Keratinocyte (primary cell): ENCODE measurements around the gene TMEM135. TPM values are rescaled to one million over a fixed set of nuclear protein-coding genes. Genes with fewer than 3 reads are reported as not detected.

Experiments used
- DNase-seq: peaks from one replicate; pipeline ENCODE4 v3.0.0-alpha.2; 2011; ENCODE audit warnings: low read depth, missing footprints, low spot score
- FAIRE-seq: peaks from 2 replicates; lab custom pipeline; 2011; peaks lifted over from hg19 to GRCh38; lab: Jason Lieb, UNC
- H2AFZ ChIP-seq: 2 replicates; pipeline ENCODE4 v1.6.0; 2012; ENCODE audit warnings: low read length, control low read depth, inconsistent platforms; ENCODE audit not compliant: control insufficient read depth
- H3K27ac ChIP-seq: 2 replicates; pipeline ENCODE4 v1.5.1; 2011; ENCODE audit warnings: low read length; ENCODE audit not compliant: control insufficient read depth, insufficient read depth
- H3K27me3 ChIP-seq: 3 replicates; pipeline ENCODE4 v1.6.0; 2011; ENCODE audit warnings: low read length; ENCODE audit not compliant: control insufficient read depth, insufficient read depth; ENCODE audit errors: extremely low read depth
- H3K36me3 ChIP-seq, 2 experiments: 2 replicates in 1 of 2; 3 replicates in 1 of 2; pipeline ENCODE4 v1.5.1; 2011; ENCODE audit warnings: low read length in 2 of 2, mild to moderate bottlenecking in 1 of 2; ENCODE audit not compliant: control insufficient read depth in 2 of 2, insufficient read depth in 2 of 2; ENCODE audit errors: extremely low read depth in 1 of 2
- H3K4me1 ChIP-seq: 3 replicates; pipeline ENCODE4 v1.5.1; 2011; ENCODE audit warnings: low read length; ENCODE audit not compliant: control insufficient read depth, insufficient read depth; ENCODE audit errors: extremely low read depth
- H3K4me2 ChIP-seq: 3 replicates; pipeline ENCODE4 v1.6.0; 2011; ENCODE audit warnings: low read depth, low read length; ENCODE audit not compliant: control insufficient read depth, insufficient read depth; ENCODE audit errors: extremely low read depth
- H3K4me3 ChIP-seq, 3 experiments: fragments of 200-600 bp in 1 of 3; sonication (generic) in 1 of 3; 2 replicates in 2 of 3; 3 replicates in 1 of 3; pipeline ENCODE4 v1.5.1; 2011 to 2016; ENCODE audit warnings: low read length in 3 of 3, mild to moderate bottlenecking in 3 of 3, control low read depth in 2 of 3, inconsistent platforms in 1 of 3, low read depth in 1 of 3, mixed read lengths in 1 of 3, mixed run types in 1 of 3, moderate library complexity in 1 of 3; ENCODE audit not compliant: control insufficient read depth in 2 of 3, insufficient read depth in 2 of 3; ENCODE audit errors: extremely low read depth in 1 of 3
- H3K79me2 ChIP-seq: 2 replicates; pipeline ENCODE4 v1.6.0; 2012; ENCODE audit warnings: low read length; ENCODE audit not compliant: control insufficient read depth, insufficient read depth
- H3K9ac ChIP-seq: 3 replicates; pipeline ENCODE4 v1.6.0; 2011; ENCODE audit warnings: low read length; ENCODE audit not compliant: control insufficient read depth, insufficient read depth; ENCODE audit errors: extremely low read depth
- H3K9me1 ChIP-seq: 3 replicates; pipeline ENCODE4 v1.6.0; 2011; ENCODE audit warnings: low read length; ENCODE audit not compliant: control insufficient read depth, insufficient read depth; ENCODE audit errors: extremely low read depth
- H3K9me3 ChIP-seq: 2 replicates; pipeline ENCODE4 v1.5.1; 2012; ENCODE audit warnings: low read depth, low read length; ENCODE audit not compliant: control insufficient read depth
- H4K20me1 ChIP-seq: 3 replicates; pipeline ENCODE4 v1.6.0; 2011; ENCODE audit warnings: low read length; ENCODE audit not compliant: control insufficient read depth, insufficient read depth; ENCODE audit errors: extremely low read depth
- EZH2 ChIP-seq: IDR thresholded peaks from one replicate; pipeline ENCODE4 v1.6.1; 2012; ENCODE audit warnings: inconsistent platforms, mild to moderate bottlenecking, low read length, moderate library complexity
- dilution Hi-C: fragments of 300-500 bp; cut with MboI; formaldehyde crosslinking; loops from one replicate; pipeline ENCODE4 v1.7.0; 2020; ENCODE audit warnings: low sequenced_read_pairs; ENCODE audit not compliant: extremely low pct_ligation_motif_present
- polyA plus RNA-seq, 5 experiments: library from polyadenylated mRNA; depleted of rRNA in 3 of 5; stranded (reverse) in 3 of 5; stranded (forward) in 1 of 5; unstranded in 1 of 5; fragments of >200 nt; gene quantifications; 1 replicate in 1 of 5; 2 replicates in 3 of 5; 3 replicates in 1 of 5; pipeline versions ENCODE4 v1.2.1 to v1.2.3, GENCODE V29; 2011 to 2012; ENCODE audit warnings: missing spikeins in 2 of 5, low read depth in 1 of 5, low replicate concordance in 1 of 5
- TF ChIP-seq, protein P1 (sequence below), 3 experiments: IDR thresholded peaks in 1 of 3; conservative IDR thresholded peaks in 1 of 3; optimal IDR thresholded peaks in 1 of 3; 2 replicates in 2 of 3; 3 replicates in 1 of 3; pipeline versions ENCODE3 to v1.5.1; 2011; ENCODE audit warnings: low read length in 3 of 3, mild to moderate bottlenecking in 3 of 3, moderate library complexity in 2 of 3, control low read depth in 1 of 3, inconsistent platforms in 1 of 3; ENCODE audit not compliant: insufficient read depth in 2 of 3; ENCODE audit errors: extremely low read depth in 1 of 3

Gene TMEM135
- polyA plus RNA-seq, 1 donor (not counting 4 experiments of a cell fraction or from before 2014, with no cell fraction given), result 15.0 TPM

DNA sequence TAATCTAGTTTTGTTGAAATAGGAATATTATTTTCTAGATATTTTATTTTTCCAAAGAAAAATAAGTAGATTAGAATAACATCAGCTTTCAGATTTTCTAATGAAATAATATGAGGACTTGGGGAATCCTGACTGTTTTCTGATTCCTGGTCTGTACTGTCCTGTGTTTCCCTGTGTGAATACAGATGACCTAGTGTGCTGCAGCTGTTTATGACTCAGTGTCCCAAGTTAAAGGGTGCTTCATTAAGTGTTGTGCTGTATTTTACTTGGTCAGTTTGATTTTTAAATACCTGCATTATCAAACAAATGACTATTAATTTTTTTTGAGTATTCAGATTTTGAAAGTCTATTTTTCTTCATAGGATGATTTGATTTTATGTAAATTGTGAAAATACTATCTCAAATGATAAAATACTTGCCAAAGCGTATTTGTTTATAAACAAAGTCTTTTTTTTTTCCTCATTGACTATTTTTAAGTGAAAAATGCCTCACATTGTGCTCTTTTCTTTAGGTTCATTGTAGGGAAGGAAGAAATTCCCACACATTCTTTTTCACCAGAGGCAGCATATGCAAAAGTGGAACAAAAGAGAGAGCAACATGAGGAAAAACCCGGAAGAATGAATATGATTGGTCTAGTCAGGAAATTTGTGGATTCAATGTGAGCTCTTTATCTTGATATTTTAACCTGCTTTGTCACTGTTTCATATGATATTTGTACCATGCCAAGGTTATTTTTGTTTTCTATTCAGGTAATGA is 264.2 kb downstream of the TMEM135 start:
- Histone ChIP-seq H3K4me1 (no peaks in the 10 kb centered on the region), H3K79me2 (no peaks in the 10 kb centered on the region), H3K36me3 (no peaks in the 10 kb centered on the region), H3K27me3 (no peaks in the 10 kb centered on the region), H3K4me3 (no peak overlapping the region), H3K9ac (no peak overlapping the region), H4K20me1 (no peaks in the 10 kb centered on the region), H2AFZ (no peak overlapping the region), H3K9me3 (no peaks in the 10 kb centered on the region), H3K4me2 (no peak overlapping the region), H3K27ac (no peak overlapping the region), H3K9me1 (no peaks in the 10 kb centered on the region)
- dilution Hi-C loops, result no loop called here
- TF ChIP-seq, protein P1, sequence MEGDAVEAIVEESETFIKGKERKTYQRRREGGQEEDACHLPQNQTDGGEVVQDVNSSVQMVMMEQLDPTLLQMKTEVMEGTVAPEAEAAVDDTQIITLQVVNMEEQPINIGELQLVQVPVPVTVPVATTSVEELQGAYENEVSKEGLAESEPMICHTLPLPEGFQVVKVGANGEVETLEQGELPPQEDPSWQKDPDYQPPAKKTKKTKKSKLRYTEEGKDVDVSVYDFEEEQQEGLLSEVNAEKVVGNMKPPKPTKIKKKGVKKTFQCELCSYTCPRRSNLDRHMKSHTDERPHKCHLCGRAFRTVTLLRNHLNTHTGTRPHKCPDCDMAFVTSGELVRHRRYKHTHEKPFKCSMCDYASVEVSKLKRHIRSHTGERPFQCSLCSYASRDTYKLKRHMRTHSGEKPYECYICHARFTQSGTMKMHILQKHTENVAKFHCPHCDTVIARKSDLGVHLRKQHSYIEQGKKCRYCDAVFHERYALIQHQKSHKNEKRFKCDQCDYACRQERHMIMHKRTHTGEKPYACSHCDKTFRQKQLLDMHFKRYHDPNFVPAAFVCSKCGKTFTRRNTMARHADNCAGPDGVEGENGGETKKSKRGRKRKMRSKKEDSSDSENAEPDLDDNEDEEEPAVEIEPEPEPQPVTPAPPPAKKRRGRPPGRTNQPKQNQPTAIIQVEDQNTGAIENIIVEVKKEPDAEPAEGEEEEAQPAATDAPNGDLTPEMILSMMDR (optimal IDR thresholded peaks at IDR 0.05 in 1 of 3, IDR thresholded peaks at IDR 0.05 in 1 of 3, conservative IDR thresholded peaks at IDR 0.05 in 1 of 3; ENCODE audit: extremely low read depth in 1 of 3, insufficient read depth in 2 of 3, low read length in 3 of 3), result no peak
- TF ChIP-seq EZH2, result no peak
- DNase-seq, result no peak
- no peak for FAIRE-seq

DNA sequence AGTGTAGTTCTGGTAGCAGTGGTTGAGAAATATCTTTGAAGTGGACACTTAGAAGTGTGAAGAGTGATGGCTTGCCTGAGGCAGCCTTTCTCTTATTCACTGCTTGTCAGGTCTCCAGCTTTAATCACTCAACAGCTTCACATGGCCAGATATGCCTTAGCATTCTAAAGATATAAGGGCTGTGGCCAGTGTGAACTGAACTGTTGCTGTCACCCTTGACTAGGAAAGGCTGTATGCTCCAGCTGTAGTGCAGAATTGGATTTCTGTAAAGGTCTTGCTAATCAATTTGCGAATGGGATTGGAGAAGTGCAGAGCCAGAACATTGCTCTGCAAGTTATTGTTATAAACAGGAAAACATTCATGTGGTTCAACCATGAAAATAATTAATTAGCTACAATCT is 266.7 kb downstream of the TMEM135 start:
- no peak overlapping the region for H3K9ac ChIP-seq
- H4K20me1 ChIP-seq, result no peaks in the 10 kb centered on the region
- H3K27me3 ChIP-seq, result no peaks in the 10 kb centered on the region
- H3K9me1 ChIP-seq, result no peaks in the 10 kb centered on the region
- no peak overlapping the region for H3K4me3 ChIP-seq
- H3K27ac ChIP-seq, result no peak overlapping the region
- dilution Hi-C loops, result no loop called here
- no peak for DNase-seq
- no peak for FAIRE-seq
- H2AFZ ChIP-seq, result no peak overlapping the region
- H3K9me3 ChIP-seq, result no peaks in the 10 kb centered on the region
- no peaks in the 10 kb centered on the region for H3K4me1 ChIP-seq
- H3K36me3 ChIP-seq, result no peaks in the 10 kb centered on the region
- no peak for TF ChIP-seq EZH2
- TF ChIP-seq, protein P1 (optimal IDR thresholded peaks at IDR 0.05 in 1 of 3, IDR thresholded peaks at IDR 0.05 in 1 of 3, conservative IDR thresholded peaks at IDR 0.05 in 1 of 3; ENCODE audit: extremely low read depth in 1 of 3, insufficient read depth in 2 of 3, low read length in 3 of 3), result no peak
- H3K4me2 ChIP-seq, result no peak overlapping the region
- H3K79me2 ChIP-seq, result no peaks in the 10 kb centered on the region
